22Rv1 (cell line): Measurements from ENCODE around the gene ZSCAN21.

Experiments used
- CTCF ChIP-seq: fragments of 450-650 bp; IDR thresholded peaks from 2 replicates; pipeline ENCODE4 v1.5.1; 2017; ENCODE audit warnings: mild to moderate bottlenecking
- ZFX ChIP-seq: fragments of 450-650 bp; IDR thresholded peaks from 2 replicates; pipeline ENCODE4 v1.6.1; 2017; ENCODE audit warnings: antibody characterized with exemption, borderline replicate concordance

GRCh38 chr7:100017875-100018274, 31.7 kb upstream of the ZSCAN21 start:
- no peak for TF ChIP-seq CTCF
- no peak for TF ChIP-seq ZFX
